HG03280 (cell line): ENCODE results near the gene PRRC2C.
"Not testable (repeated sequence)": the region's sequence is repeated elsewhere in the genome, so short reads cannot be mapped to it uniquely, and the experiment has no call there.

Experiments used
- ATAC-seq: cut with Tn5 transposase; IDR thresholded peaks from one replicate; pipeline ENCODE4 v1.9.1; 2021; ENCODE audit warnings: mild to moderate bottlenecking, moderate library complexity; ENCODE audit not compliant: unreplicated experiment

PRRC2C gene

DNA sequence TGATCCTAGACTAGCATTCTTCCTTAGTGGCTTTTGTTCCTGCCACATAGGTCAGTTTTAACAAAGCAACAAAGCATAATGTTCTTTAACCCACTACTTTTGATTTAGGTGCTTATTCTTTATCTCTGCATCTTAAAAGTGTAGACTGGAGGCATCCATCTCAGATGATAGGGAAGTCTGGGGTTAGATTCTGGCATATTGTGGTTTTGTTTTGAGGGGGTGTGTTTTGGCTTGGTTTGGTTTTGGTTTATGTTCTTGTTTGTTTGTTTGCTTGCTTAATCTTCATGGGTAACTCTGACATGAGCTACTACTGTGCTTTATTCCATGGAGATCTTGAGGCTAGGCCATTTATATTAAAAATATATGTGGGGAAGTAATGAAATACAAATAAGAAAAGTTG lies 96.4 kb downstream of the PRRC2C start:
- ATAC-seq: no peak

DNA sequence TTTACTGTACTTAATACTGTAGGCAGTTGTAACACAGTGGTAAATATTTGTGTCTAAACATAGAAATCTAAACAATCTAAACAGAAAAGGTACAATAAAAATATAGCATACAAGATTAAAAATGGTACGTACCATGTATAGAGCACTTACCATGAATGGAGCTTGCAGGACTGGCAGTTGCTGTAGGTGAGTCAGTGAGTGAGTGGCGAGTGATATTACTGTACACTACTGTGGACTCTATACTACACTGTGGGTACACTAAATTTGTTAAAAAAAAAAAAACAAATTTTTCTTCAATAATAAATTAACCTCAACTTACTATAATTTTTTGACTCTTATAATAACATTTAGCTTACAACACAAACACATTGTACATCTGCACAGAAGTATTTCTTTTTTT lies 97.3 kb downstream of the PRRC2C start:
- ATAC-seq: no peak

DNA sequence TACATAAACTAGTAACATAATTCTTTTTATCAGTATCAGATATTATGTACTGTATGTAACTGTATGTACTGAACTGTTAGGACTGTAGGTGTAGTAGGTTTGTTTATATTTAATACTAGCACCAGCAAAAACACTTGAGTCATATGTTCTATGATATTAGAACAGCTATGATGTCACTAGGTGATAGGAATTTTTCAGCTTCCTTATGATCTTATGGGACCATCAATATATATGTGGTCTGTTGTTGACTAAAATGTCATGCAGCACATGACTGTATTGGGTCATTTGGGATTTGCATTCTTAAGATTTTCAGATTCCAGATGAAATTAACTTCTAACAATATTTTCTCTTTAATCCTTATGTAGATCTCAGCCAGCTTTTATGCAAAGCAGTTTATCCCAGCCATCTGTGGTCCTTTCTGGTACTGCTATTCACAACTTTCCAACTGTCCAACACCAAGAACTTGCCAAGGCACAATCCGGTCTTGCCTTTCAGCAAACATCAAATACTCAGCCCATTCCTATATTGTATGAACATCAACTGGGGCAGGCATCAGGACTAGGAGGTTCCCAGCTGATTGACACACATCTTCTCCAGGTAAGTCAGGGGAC lies 98.4 kb downstream of the PRRC2C start:
- no peak for ATAC-seq

- ATAC-seq: no peak
Observed at GRCh38 chr1:171585715-171586114, 100.4 kb downstream of the PRRC2C start.

DNA sequence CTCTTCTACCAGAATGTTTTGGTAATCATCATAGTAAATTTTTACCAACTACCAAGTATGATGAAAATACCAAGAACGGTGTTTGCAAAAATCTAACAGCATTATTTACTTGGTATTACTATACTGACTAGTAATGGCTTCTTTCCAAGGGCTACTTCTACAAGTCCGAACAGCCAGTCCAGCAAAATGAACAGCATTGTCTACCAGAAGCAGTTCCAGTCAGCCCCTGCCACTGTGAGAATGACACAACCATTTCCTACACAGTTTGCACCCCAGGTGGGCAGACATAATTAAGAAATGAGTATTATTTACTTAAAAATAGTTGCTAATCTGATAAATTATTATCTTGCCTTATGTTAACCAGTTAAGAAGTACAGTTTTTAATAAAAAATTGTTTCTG lies 102.9 kb downstream of the PRRC2C start:
- ATAC-seq: no peak

DNA sequence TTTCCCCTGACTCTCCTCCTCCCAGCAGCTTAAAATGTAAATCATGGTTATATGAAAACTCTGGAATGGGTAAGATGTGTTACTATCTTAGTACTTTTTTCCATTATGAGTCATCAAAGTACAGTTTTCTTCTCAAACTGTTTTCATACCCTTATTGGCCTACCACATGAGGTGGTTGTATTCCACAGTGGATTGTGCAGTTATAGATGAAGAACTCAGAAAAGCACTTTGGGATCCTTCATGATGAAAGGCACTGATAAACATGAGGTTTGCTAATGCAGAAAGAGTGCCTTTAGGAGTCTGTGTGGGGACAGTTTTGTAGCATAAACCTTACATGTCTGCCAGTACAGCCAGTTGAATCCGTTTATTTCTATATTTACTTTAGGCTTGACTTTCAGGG lies 104.7 kb downstream of the PRRC2C start:
- ATAC-seq: no peak

DNA sequence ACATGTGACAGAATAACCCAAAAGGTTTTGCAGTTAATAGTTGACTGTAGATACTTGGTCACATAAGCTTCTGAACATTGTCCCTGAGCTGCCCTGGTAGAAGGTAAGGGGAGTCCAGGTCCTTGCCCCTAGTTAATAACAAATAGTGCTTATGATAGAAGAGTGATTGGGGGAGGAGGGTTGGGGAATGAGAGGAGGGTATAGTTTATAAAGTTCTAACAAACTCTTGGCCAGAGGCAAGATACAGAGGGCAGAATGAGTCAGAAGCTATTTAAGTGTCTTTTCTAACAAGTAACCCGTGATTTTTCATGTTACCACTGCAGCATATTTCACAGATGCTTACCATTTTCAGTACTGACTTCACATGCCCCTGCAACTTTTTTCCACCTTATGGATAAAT lies 110.0 kb downstream of the PRRC2C start:
- no peak for ATAC-seq

DNA sequence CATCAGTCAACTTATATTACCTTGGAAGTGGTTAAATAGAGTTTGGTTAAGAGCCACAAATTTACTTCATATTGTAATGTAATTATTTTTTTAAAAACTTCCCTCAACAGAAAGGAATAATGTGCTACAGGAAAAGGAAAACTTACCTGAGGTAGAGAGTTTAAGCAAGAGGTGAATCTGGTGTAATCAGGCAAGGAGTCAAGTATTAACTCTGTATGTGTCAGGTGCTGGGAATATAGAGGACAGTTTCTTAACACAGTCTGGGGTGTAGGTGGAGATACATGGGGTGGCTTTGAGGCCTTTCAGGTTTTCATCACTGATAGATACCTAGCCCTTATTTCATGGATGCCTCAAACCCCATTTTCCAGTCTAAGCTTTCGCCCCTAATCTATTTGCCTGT lies 110.8 kb downstream of the PRRC2C start:
- no peak for ATAC-seq

DNA sequence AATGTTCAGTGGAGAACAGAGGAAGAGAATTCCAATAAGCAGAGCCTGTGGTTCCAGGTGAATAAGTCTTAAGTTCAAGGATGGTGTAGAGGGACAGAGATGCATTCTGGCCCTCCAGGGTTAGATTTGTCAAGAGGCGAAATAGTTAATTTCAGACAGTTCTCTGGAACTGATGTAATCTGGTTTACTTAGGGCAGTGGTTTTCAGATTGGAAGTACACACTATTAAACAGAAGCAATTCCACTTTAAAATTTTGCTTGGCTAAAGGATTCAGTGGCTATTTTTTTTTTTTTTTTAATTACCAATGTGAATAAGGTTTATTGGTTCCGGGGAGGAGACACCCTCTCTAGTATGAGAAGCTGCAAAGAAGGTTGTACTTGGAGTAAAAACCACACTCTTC lies 111.4 kb downstream of the PRRC2C start:
- ATAC-seq: no peak

- no peak for ATAC-seq
Observed at GRCh38 chr1:171597203-171597602, 111.9 kb downstream of the PRRC2C start.

GRCh38 chr1:171600310-171600709 lies 115.0 kb downstream of the PRRC2C start:
- ATAC-seq: not testable (repeated sequence)

DNA sequence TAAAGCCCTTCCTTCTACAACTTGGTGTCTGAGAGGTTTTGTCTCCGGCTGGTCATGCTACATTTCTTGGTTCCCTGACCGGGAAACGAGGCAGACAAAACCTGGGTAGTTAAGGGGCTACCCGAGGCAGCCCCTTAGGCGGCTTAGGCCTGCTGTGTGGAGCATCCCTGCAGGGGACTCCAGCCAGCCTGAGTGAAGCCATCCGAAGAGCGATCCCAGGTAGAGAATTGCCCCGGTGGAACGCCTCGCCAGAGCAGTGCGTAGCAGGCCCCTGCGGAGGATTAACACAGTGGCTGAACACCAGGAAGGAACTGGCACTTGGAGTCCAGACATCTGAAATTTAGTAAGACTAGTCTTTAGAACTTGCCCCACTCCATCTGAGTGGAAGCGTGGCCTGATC lies 115.5 kb downstream of the PRRC2C start:
- no peak for ATAC-seq

DNA sequence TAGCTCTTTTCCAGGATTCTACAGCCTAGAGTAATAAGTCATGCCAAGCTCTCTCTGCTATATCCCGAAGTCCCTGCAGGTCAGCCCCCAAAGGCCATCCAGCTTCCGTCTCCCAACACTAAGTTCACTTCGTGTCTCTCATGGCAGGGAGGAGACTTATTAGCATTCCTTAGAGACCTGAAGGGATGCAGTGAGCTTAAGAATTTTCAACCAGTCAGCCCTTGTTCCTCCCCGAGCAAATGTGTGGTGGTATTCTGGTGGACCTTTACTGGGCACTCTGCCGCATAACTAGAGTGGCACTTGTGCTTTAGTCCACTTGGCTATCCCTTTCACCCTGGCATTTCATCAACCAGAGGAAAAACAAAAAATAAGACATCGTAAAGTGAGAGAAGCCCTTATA lies 117.7 kb downstream of the PRRC2C start:
- not testable (repeated sequence) for ATAC-seq

- ATAC-seq: no peak
Observed at GRCh38 chr1:171606402-171606941, 121.1 kb downstream of the PRRC2C start.

- no peak for ATAC-seq
Observed at GRCh38 chr1:171610385-171610784, 125.1 kb downstream of the PRRC2C start.

DNA sequence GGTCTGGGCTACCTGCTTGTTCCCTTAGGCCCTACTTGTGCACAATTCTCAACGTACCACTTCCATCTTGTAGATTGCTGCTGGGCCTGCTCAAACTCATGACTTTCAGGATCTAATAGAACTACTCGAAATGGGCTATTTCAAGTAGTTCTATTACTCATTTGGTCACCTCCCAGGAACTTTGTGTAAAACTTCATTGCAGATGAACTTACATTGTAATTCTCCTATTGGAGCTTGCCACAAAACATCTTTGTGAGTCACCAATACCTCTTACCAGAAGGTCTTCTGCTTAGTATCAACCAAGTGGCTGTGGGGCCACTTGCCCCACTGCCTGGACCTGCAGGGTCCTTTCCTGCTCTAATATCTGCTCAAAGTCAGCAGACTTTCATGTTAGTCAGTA lies 126.0 kb downstream of the PRRC2C start:
- ATAC-seq: no peak

- no peak for ATAC-seq
Observed at GRCh38 chr1:171613282-171613681, 128.0 kb downstream of the PRRC2C start.

GRCh38 chr1:171615122-171615906 lies 130.0 kb downstream of the PRRC2C start:
- ATAC-seq: not testable (repeated sequence)

- ATAC-seq: no peak
Observed at GRCh38 chr1:171616586-171616985, 131.3 kb downstream of the PRRC2C start.

DNA sequence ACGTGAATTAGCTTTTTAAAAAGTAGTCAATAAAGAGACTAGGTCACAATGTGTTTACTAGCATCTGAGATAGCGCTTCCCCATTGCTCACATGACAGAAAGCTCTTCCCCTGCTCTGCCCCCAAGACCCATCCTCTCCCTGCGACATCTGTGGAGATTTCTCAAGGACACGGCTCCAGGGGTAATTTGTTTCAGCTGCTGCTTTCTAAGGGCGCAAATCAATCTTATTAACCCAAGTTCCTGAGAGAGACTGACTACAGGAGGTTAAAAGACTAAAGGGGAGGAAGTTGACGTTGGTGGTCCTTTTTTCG lies 136.8 kb downstream of the PRRC2C start, which contains the start of gene MYOCOS:
Gene MYOCOS (plus strand): TSS at position 92 of the 311 bp plus-strand sequence. CDS start 1,641 bp downstream, outside the sequence.
- no peak for ATAC-seq

DNA sequence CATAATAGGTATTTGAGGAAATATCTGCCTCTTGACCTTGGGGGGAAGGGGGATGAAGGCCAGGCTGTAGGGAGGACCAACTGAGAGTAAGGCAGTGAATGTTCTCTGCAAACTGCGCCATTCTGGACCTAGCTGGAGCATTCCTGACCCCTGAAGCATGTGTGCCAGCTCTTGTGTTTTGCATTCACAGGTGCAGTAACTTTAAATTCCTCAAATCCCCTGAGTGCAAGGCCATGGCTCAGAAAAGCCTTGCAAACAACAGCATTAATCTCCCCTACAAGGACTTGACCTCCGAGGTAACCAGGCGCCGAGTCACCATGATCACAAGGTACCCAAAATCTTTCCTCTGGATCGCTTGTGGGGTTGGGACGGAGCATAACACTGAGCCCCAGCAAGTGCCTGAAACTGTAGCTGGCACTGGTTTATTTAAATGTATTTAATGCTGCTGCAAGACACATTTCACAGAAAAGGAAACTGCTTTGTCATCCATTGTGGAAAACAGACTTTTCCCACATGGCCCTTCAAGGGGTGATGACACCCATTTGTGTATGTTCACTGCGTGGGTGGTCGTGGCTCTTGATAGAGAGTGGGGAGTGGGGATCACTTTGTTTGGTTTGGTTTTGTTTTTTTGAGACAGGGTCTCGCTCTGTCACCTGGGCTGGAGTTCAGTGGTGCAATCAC lies 138.5 kb downstream of the PRRC2C start:
- ATAC-seq: no peak

GRCh38 chr1:171625225-171625624 lies 139.9 kb downstream of the PRRC2C start:
- no peak for ATAC-seq
